Endothelial cell (in vitro differentiated cells): ENCODE data around the gene RAD50. TPM values are rescaled to one million over a fixed set of nuclear protein-coding genes. Genes with fewer than 3 reads are reported as not detected.

Experiments
- DNase-seq: peaks from one replicate; pipeline ENCODE4 v3.0.0; 2021; ENCODE audit warnings: low spot score
- H3K27ac Mint-ChIP-seq: one replicate; pipeline ENCODE4 v1.8.0; 2021; ENCODE audit warnings: mixed read lengths, inconsistent platforms; ENCODE audit not compliant: unreplicated experiment
- H3K27me3 Mint-ChIP-seq: one replicate; pipeline ENCODE4 v1.8.0; 2021; ENCODE audit warnings: mild to moderate bottlenecking, moderate library complexity, mixed read lengths, inconsistent platforms; ENCODE audit not compliant: unreplicated experiment
- H3K36me3 Mint-ChIP-seq: one replicate; pipeline ENCODE4 v1.8.0; 2021; ENCODE audit warnings: mild to moderate bottlenecking, low read depth, mixed read lengths, inconsistent platforms; ENCODE audit not compliant: unreplicated experiment
- H3K4me1 Mint-ChIP-seq: one replicate; pipeline ENCODE4 v1.8.0; 2021; ENCODE audit warnings: mild to moderate bottlenecking, mixed read lengths, inconsistent platforms; ENCODE audit not compliant: unreplicated experiment
- H3K4me3 Mint-ChIP-seq: one replicate; pipeline ENCODE4 v1.8.0; 2021; ENCODE audit warnings: mild to moderate bottlenecking, mixed read lengths, inconsistent platforms; ENCODE audit not compliant: unreplicated experiment
- H3K9me3 Mint-ChIP-seq: one replicate; pipeline ENCODE4 v1.8.0; 2021; ENCODE audit warnings: mixed read lengths, inconsistent platforms; ENCODE audit not compliant: unreplicated experiment
- CTCF ChIP-seq: fragments of 200-600 bp; sonication (generic); IDR thresholded peaks from one replicate; pipeline ENCODE4 v1.5.0; 2021; ENCODE audit warnings: antibody characterized with exemption; ENCODE audit not compliant: unreplicated experiment
- total RNA-seq: library from RNA; stranded (reverse); fragmentation: NEBNext Ultra II Directional; extraction: Animal tissue kit (Norgen Biotek cat#: 25700); gene quantifications from one replicate; pipeline ENCODE4 v1.2.1, GENCODE V29; 2021; ENCODE audit not compliant: unreplicated experiment

RAD50 gene
- total RNA-seq, 1 donor from 2014 or later, result 20.0 TPM

DNA sequence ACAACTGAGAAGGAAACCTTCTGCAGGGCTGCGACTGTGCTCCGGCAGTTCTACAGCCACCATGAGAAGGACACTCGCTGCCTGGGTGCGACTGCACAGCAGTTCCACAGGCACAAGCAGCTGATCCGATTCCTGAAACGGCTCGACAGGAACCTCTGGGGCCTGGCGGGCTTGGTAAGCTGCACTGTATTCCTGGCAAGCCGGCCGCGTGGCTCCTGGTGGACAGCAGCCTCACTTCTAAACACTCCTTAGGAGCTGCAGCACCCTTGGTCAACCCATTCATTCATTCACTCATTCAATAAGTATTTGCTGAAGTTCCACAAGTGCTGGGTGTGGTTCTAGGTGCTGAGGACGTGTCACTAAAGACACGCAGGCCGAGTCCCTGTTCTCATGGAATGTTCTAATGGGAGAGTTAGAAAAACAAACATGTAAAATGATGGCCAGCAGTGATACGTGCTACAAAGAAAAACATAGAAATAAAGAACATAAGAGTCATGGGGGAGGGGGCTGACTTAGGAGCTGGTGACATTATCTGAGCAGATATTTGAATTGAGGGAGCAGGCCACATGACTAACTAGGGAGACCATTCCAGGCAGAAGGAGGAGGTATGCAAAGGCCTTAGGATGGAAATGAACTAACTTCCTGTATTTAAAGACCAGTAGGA lies 123.1 kb downstream of the RAD50 start:
- H3K4me3 Mint-ChIP-seq, result peak overlapping the region; percentile 40

DNA sequence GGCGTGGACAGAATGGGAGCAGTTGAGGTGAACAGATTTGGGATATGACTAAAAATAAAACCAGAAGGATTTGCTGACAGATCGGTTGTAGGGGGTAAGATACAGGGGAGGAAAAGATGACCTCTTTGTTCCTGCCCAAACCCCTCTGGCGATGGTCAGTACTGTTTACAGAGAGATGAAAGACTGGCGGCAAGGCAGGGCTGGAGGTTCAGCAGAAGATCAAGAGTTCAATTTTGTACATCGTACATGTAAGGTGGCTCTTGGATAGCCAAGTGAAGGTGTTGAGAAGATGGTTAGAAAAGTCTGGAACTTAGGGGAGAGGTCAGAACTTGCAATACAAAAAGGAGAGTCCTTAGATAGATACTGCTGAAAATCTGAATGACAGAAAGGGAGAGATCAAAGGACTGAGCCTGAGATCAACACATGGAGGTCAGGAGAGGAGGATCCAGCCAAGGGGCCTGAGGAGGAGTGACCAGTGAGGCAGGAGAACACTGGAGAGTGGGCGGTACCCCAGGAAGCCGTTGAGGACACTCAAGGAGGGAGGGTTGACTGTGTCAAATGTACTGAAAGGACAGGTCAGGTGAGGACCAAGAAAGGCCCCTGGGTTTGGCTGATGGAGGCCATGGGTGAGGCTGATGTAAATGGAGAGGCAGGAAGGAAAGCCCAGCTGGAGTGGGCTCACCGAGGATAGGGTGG lies 124.2 kb downstream of the RAD50 start:
- peaks cover 4% of the 10 kb centered on the region for H3K36me3 Mint-ChIP-seq
- H3K27ac Mint-ChIP-seq, result no peak overlapping the region
- DNase-seq, result no peak
- H3K4me1 Mint-ChIP-seq, result peaks cover 11% of the 10 kb centered on the region
- H3K27me3 Mint-ChIP-seq, result no peaks in the 10 kb centered on the region
- no peaks in the 10 kb centered on the region for H3K9me3 Mint-ChIP-seq
- TF ChIP-seq CTCF, result no peak
- no peak overlapping the region for H3K4me3 Mint-ChIP-seq

More for the DNA sequence above, 123.1 kb downstream of the RAD50 start:
- no peak for TF ChIP-seq CTCF
- peaks cover 4% of the 10 kb centered on the region for H3K36me3 Mint-ChIP-seq
- H3K9me3 Mint-ChIP-seq, result no peaks in the 10 kb centered on the region
- no peaks in the 10 kb centered on the region for H3K27me3 Mint-ChIP-seq
- peaks cover 6% of the 10 kb centered on the region for H3K4me1 Mint-ChIP-seq
- no peak overlapping the region for H3K27ac Mint-ChIP-seq
- no peak for DNase-seq

DNA sequence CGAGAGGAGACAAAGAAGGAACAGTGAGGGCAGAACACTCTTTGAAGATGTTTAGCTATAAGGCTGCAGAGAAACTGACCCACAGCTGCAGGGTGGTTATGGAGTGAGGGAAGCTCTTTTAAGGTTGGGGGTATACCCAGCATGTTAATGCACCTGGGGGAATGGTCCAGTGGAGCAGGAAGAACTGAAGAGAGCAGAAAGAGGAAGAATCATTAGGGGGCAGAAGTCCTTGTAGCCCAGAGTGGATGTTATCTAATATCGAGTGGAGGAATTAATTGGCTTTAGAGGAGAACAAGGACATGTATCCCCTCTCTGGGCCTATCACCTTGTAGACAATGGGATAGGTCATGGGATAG lies 124.7 kb downstream of the RAD50 start:
- no peaks in the 10 kb centered on the region for H3K9me3 Mint-ChIP-seq
- TF ChIP-seq CTCF, result no peak
- no peak overlapping the region for H3K4me3 Mint-ChIP-seq
- H3K27ac Mint-ChIP-seq, result no peak overlapping the region
- H3K4me1 Mint-ChIP-seq, result peaks cover 14% of the 10 kb centered on the region
- H3K27me3 Mint-ChIP-seq, result no peaks in the 10 kb centered on the region
- peaks cover 4% of the 10 kb centered on the region for H3K36me3 Mint-ChIP-seq
- DNase-seq, result no peak

DNA sequence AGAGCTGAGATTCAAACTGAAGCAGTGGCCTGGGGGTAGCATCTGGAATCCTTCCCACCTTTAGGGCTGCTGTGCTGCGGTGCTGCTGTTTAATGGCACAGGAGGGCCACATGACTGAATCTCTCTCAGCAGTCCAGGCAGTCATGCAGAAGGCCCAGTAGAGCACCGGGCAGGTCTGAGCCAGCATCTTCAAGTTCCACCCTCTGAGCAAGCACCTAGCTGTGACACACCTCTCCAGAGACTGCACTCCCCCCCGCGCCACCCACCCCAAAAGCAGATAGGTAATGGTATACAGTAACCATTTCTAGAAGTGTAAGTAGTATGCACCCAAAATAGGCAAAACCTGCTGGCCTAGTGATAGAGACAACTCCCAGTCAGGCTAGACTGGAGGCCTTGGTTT lies 125.2 kb downstream of the RAD50 start:
- Mint-ChIP-seq H3K4me1 (peaks cover 14% of the 10 kb centered on the region), H3K36me3 (peaks cover 4% of the 10 kb centered on the region), H3K27ac (no peak overlapping the region), H3K4me3 (no peak overlapping the region), H3K27me3 (no peaks in the 10 kb centered on the region), H3K9me3 (no peaks in the 10 kb centered on the region)
- DNase-seq, result no peak
- no peak for TF ChIP-seq CTCF

DNA sequence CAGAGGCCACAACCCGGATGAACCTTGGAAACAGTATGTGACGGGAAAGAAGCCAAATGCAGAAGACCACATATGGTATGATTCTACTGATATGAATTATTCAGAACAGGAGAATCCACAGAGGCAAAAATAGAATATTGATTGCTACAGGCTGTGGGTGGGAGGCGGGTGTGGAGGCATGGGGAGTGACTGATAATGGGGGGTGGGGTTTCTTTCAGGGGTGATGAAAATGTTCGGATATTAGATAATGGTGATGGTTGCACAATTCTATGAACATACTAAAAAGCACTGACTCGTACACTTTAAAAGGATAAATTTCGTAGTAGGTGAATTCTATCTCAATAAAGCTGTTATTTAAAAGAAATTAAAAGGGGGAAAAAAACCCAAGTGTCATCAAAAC lies 127.7 kb downstream of the RAD50 start:
- TF ChIP-seq CTCF, result no peak
- Mint-ChIP-seq H3K27me3 (no peaks in the 10 kb centered on the region), H3K4me3 (no peak overlapping the region), H3K9me3 (no peaks in the 10 kb centered on the region), H3K36me3 (peaks cover 4% of the 10 kb centered on the region), H3K27ac (no peak overlapping the region), H3K4me1 (peaks cover 29% of the 10 kb centered on the region)
- no peak for DNase-seq
